Measurements from ENCODE around the gene CORO1C.
"Not testable (repeated sequence)": the region's sequence is repeated elsewhere in the genome, so short reads cannot be mapped to it uniquely, and the experiment has no call there.

Gene CORO1C

GRCh38 chr12:108671110-108671509 lies 60.2 kb downstream of the CORO1C start:
- DNase-seq = no peak

- DNase-seq = no peak
These were observed 61.2 kb downstream of the CORO1C start for GRCh38 chr12:108670066-108670631.

DNA sequence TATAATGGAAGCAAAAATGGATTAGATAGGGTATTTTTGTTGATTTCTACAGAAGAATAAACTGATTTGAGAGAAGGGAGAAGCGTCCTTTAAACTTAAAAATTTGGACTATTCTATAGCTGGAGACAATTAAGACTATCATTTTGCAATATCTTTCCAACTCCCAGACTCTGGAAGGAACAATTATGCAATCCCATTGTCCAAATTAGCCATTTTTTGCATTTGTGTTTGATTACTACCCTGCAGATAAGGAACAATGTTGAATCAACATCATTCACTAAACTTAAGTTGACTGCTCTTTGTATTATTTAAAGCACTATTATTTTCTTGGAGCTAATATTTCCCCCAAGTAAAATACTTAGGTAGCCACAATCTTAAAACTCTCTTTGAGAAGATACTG lies 62.8 kb downstream of the CORO1C start:
- no peak for DNase-seq

GRCh38 chr12:108668063-108668462 lies 63.3 kb downstream of the CORO1C start:
- no peak for DNase-seq

GRCh38 chr12:108667349-108667748 lies 64.0 kb downstream of the CORO1C start:
- DNase-seq = no peak

DNA sequence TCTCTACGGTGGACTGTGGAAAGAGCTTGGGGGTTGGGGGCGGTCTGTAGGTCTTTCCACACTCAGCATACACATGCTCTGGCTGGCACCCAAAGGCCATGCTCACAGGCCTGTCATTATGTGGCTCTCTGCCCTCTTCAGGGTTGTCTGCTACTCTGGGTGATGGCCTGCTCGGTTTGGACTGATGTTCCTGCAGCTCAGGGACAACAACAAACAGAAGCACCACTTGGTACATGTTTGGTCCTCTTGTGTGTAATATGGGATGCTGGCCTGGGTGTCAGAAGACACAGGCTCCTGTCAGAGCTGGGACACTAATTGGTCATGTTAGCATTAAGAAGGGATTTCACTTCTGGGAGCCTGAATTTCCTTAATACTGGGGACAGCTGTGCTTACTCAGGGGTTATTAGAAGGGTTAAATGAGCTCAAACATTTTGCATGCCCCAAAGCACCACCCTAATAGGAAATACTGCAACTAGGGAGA lies 64.9 kb downstream of the CORO1C start:
- DNase-seq = no peak

GRCh38 chr12:108665608-108666202 lies 65.6 kb downstream of the CORO1C start:
- no peak for DNase-seq

DNA sequence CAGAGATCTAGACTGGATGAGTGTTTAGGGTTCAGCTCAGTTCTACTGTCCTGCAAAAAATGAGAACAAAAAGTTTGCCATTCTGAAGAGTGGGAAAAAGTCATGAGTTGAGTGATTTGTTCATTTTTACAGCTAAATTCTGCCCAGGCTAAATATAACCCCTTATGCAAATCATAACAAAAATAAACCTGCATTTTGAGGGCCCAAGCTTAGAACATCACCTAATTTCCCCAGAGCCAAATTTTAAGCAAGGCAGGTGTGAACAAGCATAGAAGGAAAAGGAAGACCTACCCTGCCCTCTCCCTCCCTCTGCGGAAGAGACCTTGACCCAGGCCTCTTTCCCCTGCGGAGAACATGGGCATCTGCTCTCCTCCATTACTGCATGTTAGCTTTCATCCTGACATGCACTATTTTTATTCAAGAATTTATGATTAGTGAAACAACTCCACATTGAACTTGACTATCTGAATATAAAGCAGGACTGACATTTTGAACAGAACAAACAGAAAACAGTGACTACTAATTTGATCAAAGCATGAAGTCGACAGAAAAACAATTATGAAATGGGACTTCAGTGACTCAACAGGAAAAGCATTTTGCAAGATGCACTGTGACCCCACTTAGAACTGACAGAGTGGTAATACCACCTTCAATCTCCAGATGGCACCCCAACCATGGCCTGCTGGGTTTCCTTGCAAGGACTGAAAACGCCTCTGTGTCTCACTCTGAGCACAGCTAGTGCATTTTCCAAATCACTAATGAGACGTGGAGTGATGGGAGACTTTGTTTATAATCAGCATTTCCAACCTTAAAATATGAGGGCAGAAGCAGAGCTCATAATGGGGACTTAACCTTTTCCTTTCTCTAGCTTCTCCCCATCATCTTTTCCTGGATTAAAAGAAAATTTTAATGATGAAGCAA lies 66.7 kb downstream of the CORO1C start:
- peak; percentile 43 to 67 (median 53) for DNase-seq

DNA sequence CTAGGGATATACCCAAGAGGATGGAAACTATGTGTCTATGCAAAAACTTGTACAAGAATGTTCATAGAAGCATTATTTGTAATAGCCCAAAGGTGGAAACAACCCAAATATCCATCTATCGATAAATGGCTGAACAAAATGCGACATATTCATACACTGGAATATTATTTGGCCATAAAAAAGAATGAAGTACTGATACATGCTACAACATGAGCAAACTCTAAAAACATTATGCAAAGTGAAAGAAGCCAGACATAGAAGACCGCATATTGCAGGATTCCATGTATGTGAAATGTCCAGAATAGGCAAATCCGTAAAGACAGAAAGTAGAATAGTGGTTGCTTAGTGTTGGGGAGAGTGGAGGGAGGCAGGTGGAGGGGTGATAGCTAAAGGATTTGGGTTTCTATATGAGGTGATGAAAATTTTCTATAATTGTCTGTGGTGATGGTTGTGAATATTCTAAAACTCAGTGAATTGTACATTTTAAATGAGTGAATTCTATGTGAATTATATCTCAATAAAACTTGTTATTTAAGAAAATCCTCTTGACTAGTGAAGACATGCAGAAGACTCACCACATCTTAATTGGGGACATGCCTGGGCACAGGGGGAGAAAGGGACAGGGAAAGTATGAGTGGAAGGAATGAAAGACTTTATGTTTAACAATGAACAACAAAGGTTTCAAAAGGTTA lies 67.8 kb downstream of the CORO1C start:
- DNase-seq = no peak

DNA sequence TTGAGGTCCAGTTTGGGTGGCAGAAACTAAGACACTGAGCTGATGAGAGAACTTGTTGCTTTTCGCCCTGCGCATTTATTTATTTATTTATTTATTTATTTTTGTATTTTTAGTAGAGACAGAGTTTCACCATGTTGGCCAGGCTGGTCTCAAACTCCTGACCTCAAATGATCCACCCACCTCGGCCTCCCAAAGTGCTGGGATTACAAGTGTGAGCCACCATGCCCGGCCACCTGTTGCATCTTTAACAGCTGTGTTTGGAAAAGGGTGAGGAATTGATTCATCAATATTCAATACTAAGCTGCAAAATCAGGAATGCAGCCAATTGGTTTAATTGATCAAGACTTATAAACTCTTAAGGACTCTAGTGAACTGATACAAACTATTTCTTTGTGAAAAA lies 73.2 kb downstream of the CORO1C start:
- DNase-seq = not testable (repeated sequence)

GRCh38 chr12:108657130-108657745 lies 74.1 kb downstream of the CORO1C start:
- no peak for DNase-seq

DNA sequence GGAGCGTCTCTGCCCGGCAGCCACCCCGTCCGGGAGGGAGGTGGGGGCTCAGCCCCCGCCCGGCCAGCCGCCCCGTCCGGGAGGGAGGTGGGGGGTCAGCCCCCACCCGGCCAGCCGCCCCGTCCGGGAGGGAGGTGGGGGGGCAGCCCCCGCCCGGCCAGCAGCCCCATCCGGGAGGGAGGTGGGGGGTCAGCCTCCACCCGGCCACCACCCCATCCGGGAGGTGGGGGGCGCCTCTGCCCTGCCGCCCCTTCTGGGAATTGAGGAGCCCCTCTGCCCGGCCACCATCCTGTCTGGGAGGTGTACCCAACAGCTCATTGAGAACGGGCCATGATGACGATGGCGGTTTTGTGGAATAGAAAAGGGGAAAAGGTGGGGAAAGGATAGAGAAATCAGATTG lies 75.1 kb downstream of the CORO1C start:
- not testable (repeated sequence) for DNase-seq

- DNase-seq = not testable (repeated sequence)
These were observed 75.5 kb downstream of the CORO1C start for GRCh38 chr12:108655812-108656175.

- not testable (repeated sequence) for DNase-seq
These were observed 76.7 kb downstream of the CORO1C start for GRCh38 chr12:108654622-108655021.

DNA sequence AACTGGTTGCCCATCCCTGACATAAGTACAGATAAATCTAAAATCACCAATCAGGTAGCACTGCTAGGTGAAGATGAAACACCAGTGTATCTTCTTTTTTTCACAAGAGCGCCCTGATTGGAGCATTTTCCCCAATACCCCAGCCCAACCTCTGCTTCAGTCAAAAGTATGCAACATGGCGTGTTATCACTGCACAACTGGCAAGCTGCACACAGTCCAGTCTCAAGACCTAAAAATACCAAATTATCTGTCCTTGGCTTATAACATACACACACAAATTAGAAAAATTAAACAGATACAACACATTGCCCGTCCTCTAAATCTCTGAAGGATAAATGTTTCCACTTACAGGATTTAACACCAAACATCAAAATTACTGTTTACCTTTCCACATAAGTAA lies 77.4 kb downstream of the CORO1C start:
- no peak for DNase-seq

GRCh38 chr12:108653082-108653516 lies 78.2 kb downstream of the CORO1C start:
- no peak for DNase-seq

DNA sequence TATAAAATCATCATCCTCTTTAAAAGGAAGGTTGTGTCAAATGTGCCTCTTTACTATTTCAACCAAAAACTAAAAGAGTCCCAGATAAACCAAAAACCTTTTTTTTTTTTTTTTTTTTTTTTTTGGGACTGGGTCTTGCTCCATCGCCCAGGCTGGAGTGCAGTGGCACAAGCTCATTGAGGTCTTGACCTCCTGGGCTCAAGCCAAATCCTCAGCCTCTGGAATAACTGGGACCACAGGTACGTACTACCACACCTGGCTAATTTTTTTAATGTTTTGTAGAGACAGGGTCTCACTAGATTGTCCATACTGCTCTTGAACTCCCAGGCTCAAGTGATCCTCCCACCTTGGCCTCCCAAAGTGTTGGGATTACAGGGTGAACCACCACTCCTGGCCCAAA lies 81.2 kb downstream of the CORO1C start:
- DNase-seq = no peak

DNA sequence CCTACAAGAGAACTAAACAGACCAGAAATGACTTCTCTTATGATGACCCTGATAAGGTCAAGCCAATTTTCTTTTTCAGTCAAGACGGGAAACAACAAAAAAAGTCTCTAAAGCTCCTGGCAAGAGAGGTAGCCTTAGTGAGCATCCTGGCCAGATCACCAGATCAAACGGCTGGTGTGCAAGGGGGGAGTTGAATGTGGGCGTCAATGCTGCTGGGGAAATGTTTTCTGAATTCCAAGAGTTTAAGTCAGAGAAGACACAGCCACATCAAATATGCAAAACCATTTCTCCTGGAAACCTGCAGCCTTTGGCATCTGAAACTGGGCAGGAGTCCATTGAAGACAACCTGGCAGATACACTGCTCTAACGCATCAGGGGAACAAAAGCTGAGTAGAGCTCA lies 81.6 kb downstream of the CORO1C start:
- no peak for DNase-seq

GRCh38 chr12:108649126-108649525 lies 82.2 kb downstream of the CORO1C start:
- DNase-seq = no peak

DNA sequence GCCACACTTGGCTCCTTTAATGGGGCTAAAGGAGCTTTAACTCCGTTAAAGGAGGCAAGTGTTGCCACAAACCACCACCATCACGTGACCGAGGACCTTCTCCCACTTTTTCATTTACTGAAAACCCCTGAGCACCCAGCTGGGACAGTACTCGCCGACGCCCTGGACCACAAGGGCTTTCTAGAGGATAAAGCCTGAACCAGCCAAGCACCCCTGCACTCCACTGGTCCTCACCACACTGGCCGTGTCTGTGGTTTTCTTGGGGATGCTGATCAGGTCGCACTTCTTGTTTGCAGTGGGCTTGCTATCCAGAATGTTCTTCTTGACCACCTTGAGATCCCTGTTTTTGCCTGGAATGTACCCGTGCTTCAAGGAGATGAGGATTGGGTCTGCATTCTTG lies 82.9 kb downstream of the CORO1C start:
- no peak for DNase-seq

- DNase-seq = no peak
These were observed 83.6 kb downstream of the CORO1C start for GRCh38 chr12:108647585-108648287.
